ACC112 (cell line): ENCODE measurements around the gene ZNF710.

Experiments used
- H2AFZ ChIP-seq: fragments of 200-600 bp; sonication (generic); one replicate; pipeline ENCODE4 v1.6.0; 2017; ENCODE audit warnings: antibody characterized with exemption, low read length; ENCODE audit not compliant: unreplicated experiment
- H3K27ac ChIP-seq: fragments of 200-600 bp; sonication (generic); 2 replicates; pipeline ENCODE4 v1.5.1; 2014; ENCODE audit warnings: low read depth, mild to moderate bottlenecking, antibody characterized with exemption, low read length, moderate library complexity
- H3K27me3 ChIP-seq: fragments of 200-600 bp; sonication (generic); 2 replicates; pipeline ENCODE4 v1.6.1; 2014; ENCODE audit warnings: mild to moderate bottlenecking, antibody characterized with exemption, low read length, moderate library complexity, mixed read lengths; ENCODE audit not compliant: insufficient read depth
- H3K36me3 ChIP-seq: fragments of 200-600 bp; sonication (generic); 2 replicates; pipeline ENCODE4 v1.6.1; 2016; ENCODE audit warnings: mild to moderate bottlenecking, antibody characterized with exemption, low read length, moderate library complexity, mixed read lengths; ENCODE audit not compliant: insufficient read depth
- H3K4me1 ChIP-seq: fragments of 200-600 bp; sonication (generic); one replicate; pipeline ENCODE4 v1.6.1; 2016; ENCODE audit warnings: low read length, mixed read lengths; ENCODE audit not compliant: insufficient read depth, unreplicated experiment, control insufficient read depth
- H3K4me3 ChIP-seq: fragments of 200-600 bp; sonication (generic); 2 replicates; pipeline ENCODE4 v1.5.1; 2014; ENCODE audit warnings: mild to moderate bottlenecking, low read depth, low read length
- H3K79me2 ChIP-seq: fragments of 200-600 bp; sonication (generic); one replicate; pipeline ENCODE4 v1.6.0; 2016; ENCODE audit warnings: low read length; ENCODE audit not compliant: control insufficient read depth, unreplicated experiment, insufficient read depth

Gene ZNF710

DNA sequence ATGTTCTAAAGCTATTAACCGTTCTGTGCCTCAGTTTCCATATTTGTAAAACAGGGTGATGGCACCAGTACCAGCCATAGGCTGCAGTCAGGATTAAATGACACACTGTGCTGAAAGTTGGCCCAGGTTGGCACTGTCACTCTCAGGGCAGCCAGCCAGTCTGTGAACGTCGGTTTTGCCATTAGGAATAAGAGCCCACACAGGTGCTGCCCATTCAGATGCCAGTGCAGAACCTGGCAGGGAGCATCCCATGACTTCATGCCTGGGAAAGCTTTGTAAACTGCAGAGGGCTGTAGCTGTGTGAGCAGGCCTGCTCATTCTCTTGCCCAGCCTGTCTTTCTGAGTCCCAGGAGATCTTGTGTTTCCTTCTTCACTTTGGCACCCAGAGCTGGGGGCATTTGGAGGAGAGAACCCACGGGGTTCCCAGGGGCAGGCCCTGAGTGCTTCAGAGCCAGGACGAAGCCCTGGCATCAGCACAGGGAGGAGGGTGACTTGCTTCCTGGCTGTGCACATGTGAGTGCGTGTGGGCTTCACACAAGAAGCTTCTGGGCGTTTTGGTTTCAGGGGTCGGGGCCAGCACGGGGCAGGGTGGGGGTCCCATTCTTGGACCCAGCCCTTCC lies 46.9 kb downstream of the ZNF710 start:
- H3K4me3 ChIP-seq = no peak overlapping the region
- no peak overlapping the region for H3K27ac ChIP-seq
- no peaks in the 10 kb centered on the region for H3K27me3 ChIP-seq
- no peaks in the 10 kb centered on the region for H3K4me1 ChIP-seq
- no peaks in the 10 kb centered on the region for H3K79me2 ChIP-seq
- no peaks in the 10 kb centered on the region for H3K36me3 ChIP-seq
- H2AFZ ChIP-seq = no peak overlapping the region

DNA sequence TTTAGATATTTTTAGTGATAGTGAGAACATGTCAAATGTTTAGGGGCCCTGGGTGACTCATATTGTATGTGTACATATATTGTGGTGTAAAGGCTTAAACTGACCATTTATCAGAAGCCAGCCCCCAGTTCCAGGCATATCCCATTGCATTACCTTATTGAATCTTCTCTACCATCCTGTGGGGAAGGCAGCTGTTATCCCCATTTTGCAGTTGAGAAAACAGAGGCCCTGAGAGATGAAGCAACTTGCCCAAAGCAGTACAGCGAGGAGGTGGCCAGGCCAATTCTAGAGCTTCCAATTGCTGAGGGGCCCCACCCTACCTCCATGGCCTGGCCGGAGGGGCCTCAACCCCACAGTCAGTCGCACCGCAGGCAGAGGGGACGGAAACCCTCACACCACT lies 47.9 kb downstream of the ZNF710 start:
- no peak overlapping the region for H2AFZ ChIP-seq
- H3K36me3 ChIP-seq = no peaks in the 10 kb centered on the region
- H3K27ac ChIP-seq = no peak overlapping the region
- H3K4me1 ChIP-seq = no peaks in the 10 kb centered on the region
- H3K4me3 ChIP-seq = no peak overlapping the region
- no peaks in the 10 kb centered on the region for H3K27me3 ChIP-seq
- no peaks in the 10 kb centered on the region for H3K79me2 ChIP-seq

DNA sequence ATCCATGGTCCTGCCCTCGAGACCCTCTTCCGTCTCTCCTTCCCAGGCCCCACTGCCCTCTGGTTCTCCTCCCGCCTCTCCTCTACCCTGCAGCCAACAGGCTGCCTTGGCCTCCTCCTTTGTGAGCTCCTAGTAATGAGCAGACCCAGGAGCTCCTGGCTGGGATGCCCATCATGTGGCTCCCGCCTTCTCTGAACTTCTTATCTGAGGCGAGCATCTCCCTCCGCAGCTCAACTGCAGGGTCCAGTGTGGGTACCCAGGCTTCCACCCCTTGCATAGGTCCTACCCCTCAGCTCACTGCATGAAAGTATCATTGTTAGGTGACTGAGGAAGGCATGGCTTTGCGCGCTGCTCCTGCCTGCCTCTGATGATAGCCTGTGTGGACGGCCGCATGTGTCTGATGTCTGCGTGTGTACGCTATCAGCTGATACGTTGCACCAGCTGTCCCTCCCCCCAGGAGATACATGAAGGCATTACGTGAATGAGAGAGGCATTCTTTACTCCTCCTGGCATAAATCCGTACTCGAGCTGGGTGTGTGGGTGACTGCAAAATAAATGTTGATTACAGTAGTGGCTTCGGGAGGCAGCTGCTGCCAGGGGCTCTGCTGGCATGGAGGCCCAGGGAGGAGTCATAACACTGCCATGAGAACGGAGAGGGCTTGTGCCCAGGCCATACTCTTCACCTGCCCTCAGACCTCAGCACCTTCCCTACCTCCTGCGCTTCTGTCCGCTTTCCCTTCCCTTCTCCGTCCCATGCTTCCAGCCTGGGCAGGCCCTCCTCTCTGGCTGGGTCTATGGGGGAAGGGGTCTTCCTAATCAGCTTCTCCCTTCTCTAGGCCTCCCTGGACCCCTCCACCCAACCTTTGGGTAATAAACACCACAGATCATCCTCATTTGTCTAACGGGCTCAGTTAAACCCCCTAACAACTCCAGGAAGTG lies 48.8 kb downstream of the ZNF710 start:
- no peaks in the 10 kb centered on the region for H3K4me1 ChIP-seq
- no peak overlapping the region for H3K4me3 ChIP-seq
- H3K79me2 ChIP-seq = no peaks in the 10 kb centered on the region
- no peak overlapping the region for H3K27ac ChIP-seq
- no peaks in the 10 kb centered on the region for H3K27me3 ChIP-seq
- H2AFZ ChIP-seq = no peak overlapping the region
- no peaks in the 10 kb centered on the region for H3K36me3 ChIP-seq

DNA sequence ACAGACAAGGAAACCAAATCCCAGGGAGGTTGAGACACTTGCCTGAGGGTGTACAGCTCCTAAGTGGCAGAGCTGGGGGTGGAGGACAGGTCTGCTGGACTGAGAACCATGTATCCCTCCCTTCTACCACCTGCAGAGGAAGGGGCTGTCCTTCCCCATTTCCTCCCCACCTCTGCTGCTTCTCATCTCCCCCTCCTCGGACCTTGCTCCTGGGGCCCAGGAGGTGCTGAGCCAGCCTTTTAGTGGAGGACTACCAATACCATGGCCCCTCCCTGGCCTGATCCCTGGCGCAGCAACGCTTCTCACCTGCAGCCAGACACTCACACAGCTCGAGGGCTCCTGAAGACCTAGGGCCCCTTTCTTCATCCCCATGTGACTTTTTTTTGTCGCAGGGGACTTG lies 50.8 kb downstream of the ZNF710 start:
- Histone ChIP-seq H3K79me2 (no peaks in the 10 kb centered on the region), H3K4me1 (no peaks in the 10 kb centered on the region), H3K36me3 (no peaks in the 10 kb centered on the region), H3K27ac (no peak overlapping the region), H2AFZ (no peak overlapping the region), H3K4me3 (no peak overlapping the region), H3K27me3 (no peaks in the 10 kb centered on the region)

DNA sequence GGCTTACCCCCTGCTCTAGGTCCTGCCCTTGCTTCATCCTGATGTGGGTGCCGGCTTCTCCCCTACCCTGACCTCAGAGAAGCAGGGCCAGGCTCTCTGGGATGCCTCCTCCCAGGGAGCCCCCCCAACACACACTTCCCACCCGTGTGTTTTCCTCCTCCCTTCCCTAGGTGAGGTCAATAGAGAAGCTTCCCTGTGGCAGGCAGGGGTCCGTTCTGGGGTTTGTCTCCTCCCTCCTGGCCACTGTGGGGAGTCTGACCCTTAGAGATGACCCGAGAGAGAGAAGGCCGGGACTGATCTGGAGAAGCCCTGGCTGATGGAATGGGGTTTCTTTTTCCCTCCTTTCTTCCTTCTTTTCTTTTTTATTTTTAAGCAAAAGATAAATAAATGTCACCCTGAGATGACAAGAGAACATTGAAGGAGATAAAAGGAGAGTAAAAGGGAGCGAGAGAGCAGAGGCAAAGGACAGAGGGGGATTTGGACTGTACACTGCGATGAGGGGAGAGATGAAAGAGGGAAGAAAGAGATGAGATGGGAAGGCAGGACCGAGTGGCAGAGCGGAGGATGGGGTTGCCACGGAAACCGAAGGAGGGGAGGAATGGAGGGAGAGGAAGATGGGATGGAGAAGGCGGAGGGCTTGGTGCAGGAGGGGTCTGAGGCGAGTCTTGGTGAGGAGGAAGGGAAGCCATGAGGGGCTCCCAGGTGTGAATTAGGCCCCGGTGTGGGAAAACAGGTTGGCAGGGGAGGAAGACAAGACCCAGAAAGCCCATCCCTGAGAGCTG lies 52.8 kb downstream of the ZNF710 start:
- H3K27me3 ChIP-seq = no peaks in the 10 kb centered on the region
- H3K36me3 ChIP-seq = no peaks in the 10 kb centered on the region
- no peak overlapping the region for H3K4me3 ChIP-seq
- H3K4me1 ChIP-seq = no peaks in the 10 kb centered on the region
- H3K79me2 ChIP-seq = no peaks in the 10 kb centered on the region
- H3K27ac ChIP-seq = no peak overlapping the region
- no peak overlapping the region for H2AFZ ChIP-seq

DNA sequence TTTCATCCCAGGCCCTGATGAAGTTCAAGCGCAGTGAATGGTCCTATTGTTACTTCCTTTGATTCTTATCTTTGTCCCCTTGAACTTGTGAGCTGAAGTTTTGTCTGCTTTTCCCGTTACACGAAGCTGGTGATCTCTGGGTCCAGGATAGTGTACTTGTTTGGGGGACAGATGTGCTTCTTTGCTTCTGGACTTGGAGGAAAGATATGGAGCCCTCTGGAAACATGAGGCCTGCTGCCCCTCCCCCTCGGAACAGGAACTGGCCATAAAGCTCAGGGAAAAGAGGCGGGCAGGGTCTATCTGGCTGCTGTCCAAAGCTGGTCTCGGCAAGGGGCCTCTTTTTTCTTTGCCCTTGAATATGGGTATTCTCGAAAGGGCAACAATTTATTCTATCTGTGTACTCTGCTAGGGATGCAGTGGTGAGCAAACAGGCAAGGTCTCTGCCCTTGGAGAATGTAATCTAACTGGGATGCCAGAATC lies 53.5 kb downstream of the ZNF710 start:
- no peaks in the 10 kb centered on the region for H3K79me2 ChIP-seq
- no peaks in the 10 kb centered on the region for H3K4me1 ChIP-seq

DNA sequence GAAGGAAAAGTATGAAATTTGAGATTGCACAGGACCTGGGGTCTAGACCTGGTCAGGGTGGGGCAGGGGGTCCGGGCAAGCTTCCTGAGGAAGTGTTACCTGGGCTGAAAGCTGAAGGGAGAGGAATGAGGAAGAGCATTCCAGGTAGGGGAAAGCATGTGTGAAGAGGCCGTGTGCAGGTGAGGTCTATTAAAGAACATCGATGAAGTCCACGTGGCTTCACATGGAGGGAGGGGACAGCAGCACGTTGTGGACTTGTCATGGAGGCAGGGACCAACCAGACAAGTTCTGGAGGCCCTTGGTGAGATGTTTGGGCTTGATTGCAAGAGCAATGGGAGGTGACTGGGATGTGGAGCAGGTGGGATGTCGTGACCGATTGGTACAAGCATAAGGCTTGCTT lies 54.1 kb downstream of the ZNF710 start:
- H3K27me3 ChIP-seq = no peaks in the 10 kb centered on the region
- no peaks in the 10 kb centered on the region for H3K36me3 ChIP-seq
- H3K27ac ChIP-seq = no peak overlapping the region
- no peaks in the 10 kb centered on the region for H3K4me1 ChIP-seq
- no peak overlapping the region for H2AFZ ChIP-seq
- no peaks in the 10 kb centered on the region for H3K79me2 ChIP-seq
- no peak overlapping the region for H3K4me3 ChIP-seq

More for the DNA sequence above, 53.5 kb downstream of the ZNF710 start:
- no peaks in the 10 kb centered on the region for H3K36me3 ChIP-seq
- no peak overlapping the region for H3K27ac ChIP-seq
- no peaks in the 10 kb centered on the region for H3K27me3 ChIP-seq
- no peak overlapping the region for H3K4me3 ChIP-seq
- no peak overlapping the region for H2AFZ ChIP-seq

DNA sequence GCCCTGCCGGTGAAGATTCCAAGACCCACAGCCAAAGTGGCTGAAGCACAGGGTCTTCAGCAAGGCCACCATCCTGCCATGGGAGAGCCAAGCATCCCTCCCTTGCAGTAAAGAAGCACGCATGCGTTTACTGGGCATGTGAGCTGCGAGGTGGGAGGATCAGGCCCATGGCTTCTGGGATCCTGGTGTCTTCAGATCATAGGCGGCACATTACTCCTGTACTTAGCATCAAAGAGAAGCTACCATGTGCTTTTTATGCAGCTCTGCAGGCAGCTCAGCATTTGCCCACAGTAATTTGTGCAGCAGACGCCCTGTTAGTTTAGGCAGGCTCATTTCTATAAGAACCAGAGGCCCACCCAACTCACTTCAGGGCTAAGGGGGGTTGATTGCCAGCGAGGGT lies 55.4 kb downstream of the ZNF710 start:
- no peaks in the 10 kb centered on the region for H3K4me1 ChIP-seq
- no peaks in the 10 kb centered on the region for H3K27me3 ChIP-seq
- no peaks in the 10 kb centered on the region for H3K79me2 ChIP-seq
- no peaks in the 10 kb centered on the region for H3K36me3 ChIP-seq
- H2AFZ ChIP-seq = no peak overlapping the region
- no peak overlapping the region for H3K27ac ChIP-seq
- no peak overlapping the region for H3K4me3 ChIP-seq

DNA sequence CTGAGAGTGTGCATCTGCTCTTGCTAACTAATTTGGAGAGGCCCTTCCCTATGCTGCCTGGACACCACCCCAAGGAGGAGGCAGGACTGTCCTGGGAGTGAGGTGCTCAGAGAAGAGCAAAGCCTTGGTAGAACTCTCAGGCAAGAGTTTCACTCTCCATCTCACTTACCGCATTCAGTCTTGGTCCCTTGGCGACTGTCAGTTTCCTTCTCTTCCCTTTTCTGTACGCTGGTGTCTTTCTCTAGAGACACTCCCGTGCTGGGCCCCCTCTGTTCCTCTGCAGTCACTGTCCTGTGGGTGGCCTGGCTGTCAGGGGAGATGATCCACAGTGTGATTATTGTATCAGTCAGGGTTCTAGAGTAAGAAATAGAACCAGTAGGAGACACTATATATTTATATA lies 57.2 kb downstream of the ZNF710 start:
- Histone ChIP-seq H3K36me3 (no peaks in the 10 kb centered on the region), H3K79me2 (no peaks in the 10 kb centered on the region), H3K4me1 (no peaks in the 10 kb centered on the region), H3K27ac (no peak overlapping the region), H3K27me3 (no peaks in the 10 kb centered on the region), H3K4me3 (no peak overlapping the region), H2AFZ (no peak overlapping the region)

DNA sequence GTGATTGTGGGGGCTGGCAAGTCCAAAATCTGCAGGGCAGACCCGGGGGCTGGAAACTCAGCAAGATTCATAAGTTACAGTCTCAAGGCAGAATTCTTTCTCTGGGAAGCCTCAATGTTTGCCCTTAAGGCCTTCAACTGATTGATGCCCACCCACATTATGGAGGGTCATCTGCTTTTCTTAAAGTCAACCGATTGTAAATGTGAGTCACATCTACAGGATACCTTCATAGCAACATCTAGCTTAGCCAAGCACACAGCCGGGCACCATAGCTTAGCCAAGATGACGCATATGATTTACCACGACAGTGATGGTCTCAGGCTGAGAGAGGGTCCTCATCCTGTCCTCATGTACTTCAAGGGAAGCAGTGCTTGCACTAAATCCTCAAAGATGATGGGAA lies 57.7 kb downstream of the ZNF710 start:
- Histone ChIP-seq H3K4me3 (no peak overlapping the region), H2AFZ (no peak overlapping the region), H3K27me3 (no peaks in the 10 kb centered on the region), H3K4me1 (no peaks in the 10 kb centered on the region), H3K79me2 (no peaks in the 10 kb centered on the region), H3K27ac (no peak overlapping the region), H3K36me3 (no peaks in the 10 kb centered on the region)
